GM18861 (cell line): ENCODE results near the gene BRCA2.
A peak's percentile ranks its signal among the peaks of the same experiment; 100 is the strongest.
"Not testable (repeated sequence)": the region's sequence is repeated elsewhere in the genome, so short reads cannot be mapped to it uniquely, and the experiment has no call there.

ENCODE experiments used
- ATAC-seq: cut with Tn5 transposase; IDR thresholded peaks from one replicate; pipeline ENCODE4 v1.9.1; 2021; ENCODE audit not compliant: unreplicated experiment

The BRCA2 gene

DNA sequence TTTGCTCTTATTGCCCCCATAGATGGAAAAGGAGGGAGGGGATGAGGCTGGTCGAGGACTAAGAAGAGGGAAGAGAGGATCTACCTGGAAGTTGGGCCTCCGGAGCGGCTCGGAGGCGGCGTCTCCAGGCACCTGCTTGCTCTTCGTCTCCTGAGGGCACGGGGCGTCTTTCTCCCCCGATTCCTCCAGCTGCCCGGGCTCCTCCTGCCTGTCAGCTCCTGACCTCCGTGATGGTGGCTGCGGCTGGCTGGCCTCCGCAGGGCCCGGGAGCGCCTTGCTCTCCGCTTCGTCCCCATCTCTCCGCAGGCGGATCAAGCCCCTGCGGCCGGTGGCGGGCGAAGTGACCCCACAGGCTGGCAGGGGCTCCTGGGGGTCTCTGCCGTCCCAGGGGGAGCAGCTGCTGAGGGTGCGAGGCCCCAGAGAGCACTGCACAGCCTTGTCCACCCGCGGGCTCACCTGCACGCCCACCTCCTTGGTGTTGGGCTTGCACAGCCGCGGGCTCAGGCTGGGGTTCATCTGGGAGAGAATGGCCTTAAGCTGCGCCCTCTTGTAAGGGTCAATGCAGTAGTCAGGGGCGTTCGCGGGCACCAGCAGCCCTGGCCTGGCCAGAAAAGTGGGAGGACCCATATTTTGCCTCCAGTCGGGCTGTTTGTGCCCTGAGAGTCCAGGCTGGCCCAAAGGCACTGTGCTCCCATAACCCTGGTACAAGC is 4.0 kb upstream of the BRCA2 start:
- no peak for ATAC-seq

DNA sequence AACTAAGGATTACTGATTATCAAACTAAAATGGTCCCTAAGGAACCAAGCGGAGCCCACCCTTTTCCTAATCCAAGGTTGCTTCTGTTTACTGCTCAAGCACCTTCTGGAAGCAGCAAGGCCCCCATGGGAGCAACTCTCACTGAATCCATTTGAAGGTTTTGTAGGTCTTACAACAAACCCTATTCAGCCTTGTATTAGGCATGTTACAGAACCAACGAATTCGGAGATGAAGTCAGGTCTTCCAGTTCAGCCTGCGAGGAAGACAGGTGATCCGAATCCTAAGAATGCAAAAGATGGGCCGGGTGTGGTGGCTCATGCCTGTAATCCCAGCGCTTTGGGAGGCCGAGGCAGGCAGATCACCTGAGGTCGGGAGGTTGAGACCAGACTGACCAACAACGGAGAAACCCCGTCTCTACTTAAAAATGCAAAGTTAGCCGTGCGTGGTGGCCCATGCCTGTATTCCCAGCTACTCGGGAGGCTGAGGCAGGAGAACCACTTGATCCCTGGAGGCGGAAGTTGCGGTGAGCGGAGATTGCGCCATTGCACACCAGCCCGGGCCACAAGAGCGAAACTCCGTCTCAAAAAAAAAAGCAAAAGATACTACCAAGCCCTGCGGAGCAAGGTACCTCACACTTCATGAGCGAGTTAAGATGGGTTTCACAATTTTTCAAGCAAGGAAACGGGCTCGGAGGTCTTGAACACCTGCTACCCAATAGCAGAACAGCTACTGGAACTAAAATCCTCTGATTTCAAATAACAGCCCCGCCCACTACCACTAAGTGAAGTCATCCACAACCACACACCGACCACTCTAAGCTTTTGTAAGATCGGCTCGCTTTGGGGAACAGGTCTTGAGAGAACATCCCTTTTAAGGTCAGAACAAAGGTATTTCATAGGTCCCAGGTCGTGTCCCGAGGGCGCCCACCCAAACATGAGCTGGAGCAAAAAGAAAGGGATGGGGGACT is 754 bp upstream of the BRCA2 start:
- peak; percentile 1 for ATAC-seq

DNA sequence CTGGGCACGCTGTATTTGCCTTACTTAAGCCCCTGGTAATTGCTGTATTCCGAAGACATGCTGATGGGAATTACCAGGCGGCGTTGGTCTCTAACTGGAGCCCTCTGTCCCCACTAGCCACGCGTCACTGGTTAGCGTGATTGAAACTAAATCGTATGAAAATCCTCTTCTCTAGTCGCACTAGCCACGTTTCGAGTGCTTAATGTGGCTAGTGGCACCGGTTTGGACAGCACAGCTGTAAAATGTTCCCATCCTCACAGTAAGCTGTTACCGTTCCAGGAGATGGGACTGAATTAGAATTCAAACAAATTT is 676 bp downstream of the BRCA2 start:
- peak; percentile 38 for ATAC-seq

DNA sequence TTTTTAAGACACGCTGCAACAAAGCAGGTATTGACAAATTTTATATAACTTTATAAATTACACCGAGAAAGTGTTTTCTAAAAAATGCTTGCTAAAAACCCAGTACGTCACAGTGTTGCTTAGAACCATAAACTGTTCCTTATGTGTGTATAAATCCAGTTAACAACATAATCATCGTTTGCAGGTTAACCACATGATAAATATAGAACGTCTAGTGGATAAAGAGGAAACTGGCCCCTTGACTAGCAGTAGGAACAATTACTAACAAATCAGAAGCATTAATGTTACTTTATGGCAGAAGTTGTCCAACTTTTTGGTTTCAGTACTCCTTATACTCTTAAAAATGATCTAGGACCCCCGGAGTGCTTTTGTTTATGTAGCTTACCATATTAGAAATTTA is 1.2 kb downstream of the BRCA2 start:
- ATAC-seq: no peak

DNA sequence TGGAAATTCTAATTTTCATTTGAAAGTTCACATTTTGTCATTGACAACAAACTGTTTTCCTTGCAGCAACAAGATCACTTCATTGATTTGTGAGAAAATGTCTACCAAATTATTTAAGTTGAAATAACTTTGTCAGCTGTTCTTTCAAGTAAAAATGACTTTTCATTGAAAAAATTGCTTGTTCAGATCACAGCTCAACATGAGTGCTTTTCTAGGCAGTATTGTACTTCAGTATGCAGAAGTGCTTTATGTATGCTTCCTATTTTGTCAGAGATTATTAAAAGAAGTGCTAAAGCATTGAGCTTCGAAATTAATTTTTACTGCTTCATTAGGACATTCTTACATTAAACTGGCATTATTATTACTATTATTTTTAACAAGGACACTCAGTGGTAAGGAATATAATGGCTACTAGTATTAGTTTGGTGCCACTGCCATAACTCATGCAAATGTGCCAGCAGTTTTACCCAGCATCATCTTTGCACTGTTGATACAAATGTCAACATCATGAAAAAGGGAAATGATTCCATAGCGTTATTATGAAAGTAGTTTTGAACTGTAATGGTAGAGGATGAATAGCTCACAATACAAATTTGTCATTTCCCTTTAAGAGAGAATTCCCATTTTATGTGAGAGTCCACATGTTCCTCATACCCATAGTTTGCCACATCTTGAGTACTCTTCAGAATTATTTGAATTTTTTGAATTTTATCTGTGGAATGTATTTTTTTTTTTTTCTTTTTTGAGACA is 2.6 kb downstream of the BRCA2 start:
- no peak for ATAC-seq

DNA sequence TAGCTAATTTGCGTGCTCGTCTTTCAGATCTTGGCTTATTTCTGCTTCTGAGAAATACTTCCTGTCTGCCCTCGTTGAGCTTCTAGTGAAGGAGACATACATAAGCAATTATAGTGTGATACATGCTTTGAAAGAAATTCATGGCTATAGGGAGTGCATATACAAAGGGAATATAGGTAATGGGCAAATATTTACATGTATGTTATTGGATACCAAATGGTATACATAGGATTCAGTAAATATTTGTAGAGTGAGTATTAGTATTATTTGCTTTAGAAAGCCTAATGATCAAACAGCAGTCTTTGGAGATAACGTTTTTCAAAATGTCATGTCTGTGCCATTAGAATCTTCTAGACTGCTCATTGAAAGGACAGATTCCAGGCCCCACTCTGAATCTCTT is 5.2 kb downstream of the BRCA2 start:
- ATAC-seq: no peak

DNA sequence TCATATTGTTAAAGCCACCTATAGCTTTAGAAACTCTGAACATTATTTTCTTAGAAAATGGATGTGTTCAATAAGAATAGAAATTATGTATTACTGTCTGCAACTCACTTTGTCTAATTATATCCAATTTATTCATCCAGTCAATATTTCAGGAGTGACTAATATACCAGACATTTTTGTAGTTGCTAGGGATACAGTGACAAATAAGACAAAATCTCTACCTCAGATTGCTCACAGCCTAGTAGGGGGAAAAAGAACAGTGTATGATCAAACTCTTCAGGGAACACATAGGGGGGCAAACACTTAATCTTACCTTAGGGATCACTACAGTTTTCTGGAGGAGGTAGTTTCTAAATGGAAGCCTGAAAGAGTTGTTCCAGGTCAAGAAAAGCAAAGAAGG is 8.6 kb downstream of the BRCA2 start:
- no peak for ATAC-seq

DNA sequence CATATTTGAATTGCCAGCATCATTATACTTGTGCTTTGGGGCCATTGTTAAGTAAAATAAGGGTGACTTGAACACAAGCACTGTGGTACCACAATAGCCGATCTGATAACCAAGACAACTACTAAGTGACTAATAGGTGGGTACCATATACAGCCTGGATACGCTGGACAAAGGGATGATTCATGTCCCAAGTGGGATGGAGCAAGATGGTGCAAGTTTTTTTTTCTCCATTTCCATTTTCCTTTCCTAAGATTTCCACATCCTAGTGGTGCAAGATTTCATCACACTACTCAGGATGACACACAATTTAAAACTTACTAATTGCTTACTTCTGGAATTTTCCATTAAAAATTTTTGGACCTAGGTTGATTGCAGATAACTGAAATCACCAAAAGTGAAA is 15.1 kb downstream of the BRCA2 start:
- no peak for ATAC-seq

DNA sequence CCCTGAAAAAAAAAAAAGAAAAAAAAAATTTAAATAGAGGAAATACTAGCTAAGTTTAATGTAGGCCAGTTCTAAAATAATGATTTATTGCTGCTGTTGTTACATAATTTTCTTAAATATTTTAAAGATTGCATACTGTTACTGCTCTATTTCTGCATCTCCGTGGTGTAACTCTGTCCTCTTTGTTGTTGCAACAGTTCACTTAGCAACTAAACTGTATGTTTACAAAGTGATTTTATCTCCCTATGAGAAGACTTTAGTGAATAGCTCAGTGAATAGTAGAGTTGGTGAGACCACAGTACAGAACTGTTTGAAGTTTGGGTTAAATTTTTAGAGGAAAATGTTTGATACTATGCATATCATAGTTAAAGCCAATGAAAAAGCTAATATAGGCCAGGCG is 19.4 kb downstream of the BRCA2 start:
- no peak for ATAC-seq

DNA sequence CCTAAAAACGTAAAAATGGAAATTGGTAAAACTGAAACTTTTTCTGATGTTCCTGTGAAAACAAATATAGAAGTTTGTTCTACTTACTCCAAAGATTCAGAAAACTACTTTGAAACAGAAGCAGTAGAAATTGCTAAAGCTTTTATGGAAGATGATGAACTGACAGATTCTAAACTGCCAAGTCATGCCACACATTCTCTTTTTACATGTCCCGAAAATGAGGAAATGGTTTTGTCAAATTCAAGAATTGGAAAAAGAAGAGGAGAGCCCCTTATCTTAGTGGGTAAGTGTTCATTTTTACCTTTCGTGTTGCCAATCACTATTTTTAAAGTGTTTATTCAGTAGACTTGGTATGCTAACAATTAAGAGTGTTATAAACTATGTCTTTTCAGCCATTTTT is 25.6 kb downstream of the BRCA2 start:
- ATAC-seq: no peak

DNA sequence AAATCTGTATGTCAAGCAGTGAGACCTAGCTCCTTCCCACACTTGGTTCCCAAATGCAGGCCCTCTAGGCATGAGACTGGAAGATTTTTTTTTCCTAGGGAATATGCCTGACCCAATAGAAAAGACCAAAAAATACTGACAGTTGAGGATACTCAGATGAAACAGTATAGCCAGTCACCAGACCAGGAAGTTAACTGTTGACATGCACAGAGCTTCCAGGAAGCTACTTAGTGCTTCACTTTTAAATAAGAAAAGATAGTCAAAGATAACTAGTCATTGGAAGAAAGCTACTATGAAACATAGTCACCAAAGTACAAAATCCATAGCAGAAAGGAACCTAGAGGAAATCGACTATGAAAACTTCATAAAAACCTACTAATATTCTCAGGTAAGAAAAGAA is 32.3 kb downstream of the BRCA2 start:
- ATAC-seq: no peak

DNA sequence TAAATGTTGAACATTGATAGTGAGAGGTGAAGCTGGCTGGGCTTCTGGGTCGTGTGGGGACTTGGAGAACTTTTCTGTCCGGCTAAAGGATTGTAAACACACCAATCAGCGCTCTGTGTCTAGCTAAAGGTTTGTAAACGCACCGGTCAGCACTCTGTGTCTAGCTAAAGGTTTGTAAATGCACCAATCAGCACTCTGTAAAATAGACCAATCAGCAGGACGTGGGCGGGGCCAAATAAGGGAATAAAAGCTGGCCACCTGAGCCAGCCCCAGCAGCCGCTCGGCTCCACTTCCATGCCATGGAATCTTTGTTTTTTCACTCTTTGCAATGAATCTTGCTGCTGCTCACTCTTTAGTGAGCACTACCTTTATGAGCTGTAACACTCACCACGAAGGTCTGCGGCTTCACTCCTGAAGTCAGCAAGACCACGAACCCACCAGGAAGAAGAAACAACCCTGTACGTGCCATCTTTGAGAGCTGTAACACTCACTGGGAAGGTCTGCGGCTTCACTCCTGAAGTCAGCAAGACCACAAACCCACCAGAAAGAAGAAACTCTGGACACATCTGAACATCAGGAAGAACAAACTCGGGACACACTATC is 35.6 kb downstream of the BRCA2 start:
- ATAC-seq: not testable (repeated sequence)

DNA sequence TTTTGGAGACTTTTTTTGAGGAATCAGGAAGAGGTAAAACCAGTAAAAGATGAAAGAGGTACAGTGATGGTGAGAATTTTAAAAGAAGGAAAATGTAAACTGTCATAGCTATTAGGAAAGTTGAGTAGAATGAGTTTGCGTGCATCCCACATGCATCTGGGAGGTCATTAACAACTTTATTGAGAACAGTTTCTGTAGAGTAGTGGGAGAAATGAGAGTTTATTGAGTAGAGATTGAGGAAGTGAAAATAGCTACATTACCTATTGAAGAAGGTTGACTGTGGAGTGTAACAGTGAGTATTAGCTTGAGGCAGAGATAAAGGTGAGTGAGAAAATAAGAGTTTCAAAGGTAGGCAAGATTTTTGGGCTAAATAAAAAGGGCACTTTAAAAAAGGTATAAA is 38.7 kb downstream of the BRCA2 start:
- peak; percentile 64 for ATAC-seq

DNA sequence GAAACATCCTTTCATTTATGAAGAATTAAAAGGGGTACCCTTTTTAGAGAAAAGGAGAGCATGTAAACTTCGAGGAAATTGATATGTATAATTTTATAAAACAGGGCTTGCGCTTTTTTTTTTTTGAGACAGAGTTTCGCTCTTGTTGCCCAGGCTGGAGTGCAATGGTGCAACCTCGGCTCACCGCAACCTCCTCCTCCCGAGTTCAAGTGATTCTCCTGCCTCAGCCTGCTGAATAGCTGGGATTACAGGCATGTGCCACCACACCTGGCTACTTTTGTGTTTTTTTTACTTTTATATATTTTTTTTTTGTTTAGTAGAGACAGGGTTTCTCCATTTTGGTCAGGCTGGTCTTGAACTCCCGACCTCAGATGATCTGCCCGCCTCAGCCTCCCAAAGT is 40.6 kb downstream of the BRCA2 start:
- ATAC-seq: not testable (repeated sequence)

DNA sequence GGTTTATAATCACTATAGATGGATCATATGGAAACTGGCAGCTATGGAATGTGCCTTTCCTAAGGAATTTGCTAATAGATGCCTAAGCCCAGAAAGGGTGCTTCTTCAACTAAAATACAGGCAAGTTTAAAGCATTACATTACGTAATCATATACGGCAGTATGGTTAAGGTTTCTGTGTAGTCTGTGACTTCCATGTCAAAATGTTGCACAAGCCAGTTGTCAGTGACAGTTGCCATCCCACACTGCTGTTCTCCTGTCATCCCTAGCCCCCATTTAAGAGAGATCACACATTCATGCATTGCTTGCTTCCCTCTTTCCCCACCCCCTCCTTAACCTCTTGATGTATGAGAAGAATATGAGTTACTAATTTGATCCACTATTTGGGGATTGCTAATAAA is 47.3 kb downstream of the BRCA2 start:
- no peak for ATAC-seq

DNA sequence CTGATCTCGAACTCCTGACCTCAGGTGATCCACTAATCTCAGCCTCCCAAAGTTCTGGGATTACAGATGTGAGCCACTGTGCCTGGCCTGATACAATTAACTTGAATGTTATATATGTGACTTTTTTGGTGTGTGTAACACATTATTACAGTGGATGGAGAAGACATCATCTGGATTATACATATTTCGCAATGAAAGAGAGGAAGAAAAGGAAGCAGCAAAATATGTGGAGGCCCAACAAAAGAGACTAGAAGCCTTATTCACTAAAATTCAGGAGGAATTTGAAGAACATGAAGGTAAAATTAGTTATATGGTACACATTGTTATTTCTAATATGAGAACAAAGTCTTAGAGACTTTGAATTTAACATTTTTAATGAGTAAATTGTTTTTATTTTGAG is 55.5 kb downstream of the BRCA2 start:
- ATAC-seq: no peak

DNA sequence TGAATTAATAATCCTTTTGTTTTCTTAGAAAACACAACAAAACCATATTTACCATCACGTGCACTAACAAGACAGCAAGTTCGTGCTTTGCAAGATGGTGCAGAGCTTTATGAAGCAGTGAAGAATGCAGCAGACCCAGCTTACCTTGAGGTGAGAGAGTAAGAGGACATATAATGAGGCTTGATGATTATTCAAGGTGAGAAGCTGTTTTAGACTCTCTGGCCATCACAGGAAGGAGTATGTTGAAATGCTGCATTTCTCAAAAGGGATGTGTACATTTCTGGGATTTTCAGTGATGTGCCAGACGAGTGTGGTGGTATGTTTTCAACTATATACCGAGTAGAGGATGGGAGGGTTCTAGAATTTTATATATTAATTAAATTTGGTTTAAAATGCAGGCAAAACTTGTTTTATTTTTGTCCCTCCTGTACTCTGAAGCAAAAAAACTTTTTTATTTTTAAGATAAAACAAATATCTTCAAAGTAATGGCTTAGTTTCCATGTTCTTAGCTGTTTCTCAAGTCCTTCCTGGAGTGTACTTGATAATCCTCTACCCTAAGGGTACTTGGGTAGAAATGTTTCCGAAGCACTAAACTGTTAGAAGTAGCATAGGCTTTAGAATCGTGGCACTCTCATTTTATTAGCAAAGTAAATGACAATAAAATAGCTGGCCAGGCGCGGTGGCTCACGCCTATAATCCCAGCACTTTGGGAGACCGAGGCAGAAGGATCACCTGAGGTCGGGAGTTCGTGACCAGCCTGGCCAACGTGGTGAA is 61.5 kb downstream of the BRCA2 start:
- ATAC-seq: no peak

DNA sequence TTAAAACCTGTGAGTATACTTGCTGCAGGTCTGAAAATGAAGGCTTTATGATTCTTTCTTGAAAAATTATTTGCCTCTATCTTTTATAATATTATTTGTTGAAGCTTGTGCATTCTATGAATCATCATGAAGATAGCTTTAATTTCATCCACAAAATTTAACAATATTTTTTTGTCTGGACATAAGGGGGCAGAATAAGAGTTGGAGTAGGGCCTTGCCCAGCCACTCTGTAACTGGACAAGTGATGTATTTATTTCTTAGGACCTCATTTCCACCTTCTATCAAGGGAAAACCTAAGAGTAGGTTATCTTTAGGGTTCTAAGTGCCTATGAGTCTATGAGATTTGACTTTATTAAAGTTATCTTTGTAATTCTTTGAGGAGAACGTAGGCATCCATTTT is 62.7 kb downstream of the BRCA2 start:
- no peak for ATAC-seq

DNA sequence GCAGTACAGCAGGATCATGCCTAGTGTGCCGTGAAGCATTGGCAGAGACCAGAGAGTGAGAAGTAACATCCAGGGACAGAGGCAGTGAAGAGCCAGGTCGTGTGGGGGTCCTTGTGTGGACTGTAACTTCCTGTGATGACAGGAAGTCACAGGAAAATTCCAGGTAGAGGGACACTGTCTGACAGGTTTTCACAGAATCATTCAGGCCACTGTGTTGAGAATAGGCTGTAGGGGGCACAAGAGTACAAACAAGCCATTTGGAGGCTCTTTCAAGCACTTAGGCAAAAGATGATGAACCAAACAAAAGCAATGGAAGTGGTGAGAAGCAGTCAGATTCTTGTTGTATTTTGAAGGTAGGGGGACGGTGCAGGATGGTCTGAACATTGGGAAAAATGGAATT is 66.2 kb downstream of the BRCA2 start:
- no peak for ATAC-seq

DNA sequence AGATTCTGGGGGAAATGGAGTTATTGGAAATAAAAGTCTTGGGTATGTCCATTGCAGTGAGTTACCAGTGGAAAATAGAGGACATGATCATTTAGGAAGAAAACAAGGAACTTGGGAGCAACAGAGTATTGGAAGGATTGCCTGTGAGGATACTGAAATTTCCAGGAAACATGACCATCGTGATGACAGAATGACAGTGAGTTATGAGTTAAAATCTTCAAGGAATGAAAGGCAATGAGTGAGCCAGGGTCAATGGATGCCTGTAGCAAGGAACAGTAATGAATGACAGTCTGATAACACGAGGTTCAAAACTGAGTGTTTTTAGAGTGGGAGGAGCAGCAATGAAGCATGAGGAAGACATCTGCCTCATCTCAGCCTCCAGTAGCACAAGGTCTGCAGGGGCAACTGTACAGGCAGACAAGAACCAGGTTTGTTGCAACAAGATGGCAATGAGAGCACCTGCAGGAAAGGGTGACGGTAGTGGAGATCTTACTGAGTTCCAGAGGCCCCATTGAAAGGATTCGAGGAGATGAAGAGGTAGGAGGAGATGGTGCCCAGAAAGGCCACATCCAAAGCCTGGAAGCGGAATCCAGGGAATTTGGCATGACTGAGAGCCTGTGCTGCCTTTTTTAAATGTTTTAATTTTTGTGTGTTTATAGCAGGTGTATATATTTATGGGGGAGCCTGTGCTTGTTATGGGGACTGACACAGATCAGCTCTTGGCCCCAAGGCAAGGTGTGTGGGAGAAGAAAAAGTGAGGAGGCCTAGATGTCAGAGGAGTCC is 68.7 kb downstream of the BRCA2 start:
- no peak for ATAC-seq
